Dermis microvascular lymphatic vessel endothelial cell (primary cell): ENCODE measurements around the gene BTBD9. TPM values are rescaled to one million over a fixed set of nuclear protein-coding genes. Genes with fewer than 3 reads are reported as not detected.
"Not testable (repeated sequence)": the region's sequence is repeated elsewhere in the genome, so short reads cannot be mapped to it uniquely, and the experiment has no call there.

Source experiments
- DNase-seq, 2 donors: peaks; one replicate each; pipeline versions ENCODE4 v3.0.0 to v3.0.0-alpha.2; 2010; ENCODE audit warnings: low read depth in 2 of 2
- total RNA-seq: library from RNA; depleted of rRNA; stranded (reverse); fragments of >200 nt; gene quantifications from 2 replicates; pipeline ENCODE4 v1.2.1, GENCODE V29; 2014

The BTBD9 gene
- total RNA-seq, 1 donor from 2014 or later, result 6.7 TPM

GRCh38 chr6:38649744-38650143 lies 10.0 kb upstream of the BTBD9 start:
- no peak for DNase-seq

- no peak for DNase-seq
Measured at GRCh38 chr6:38648629-38649028, 8.9 kb upstream of the BTBD9 start.

- no peak for DNase-seq
Measured at GRCh38 chr6:38646166-38646878, 6.6 kb upstream of the BTBD9 start.

- no peak for DNase-seq
Measured at GRCh38 chr6:38644951-38645350, 5.2 kb upstream of the BTBD9 start.

- DNase-seq, result no peak
Measured at GRCh38 chr6:38640216-38640909, 634 bp upstream of the BTBD9 start.

GRCh38 chr6:38638941-38639497 lies 710 bp downstream of the BTBD9 start:
- peak; percentile 15 to 52 for DNase-seq

- no peak for DNase-seq
Measured at GRCh38 chr6:38637756-38638155, 2.0 kb downstream of the BTBD9 start.

- no peak for DNase-seq
Measured at GRCh38 chr6:38636027-38636426, 3.7 kb downstream of the BTBD9 start.

- DNase-seq, result no peak
Measured at GRCh38 chr6:38634518-38634917, 5.2 kb downstream of the BTBD9 start.

- no peak for DNase-seq
Measured at GRCh38 chr6:38632490-38632889, 7.2 kb downstream of the BTBD9 start.

- no peak for DNase-seq
Measured at GRCh38 chr6:38631186-38631783, 8.4 kb downstream of the BTBD9 start.

GRCh38 chr6:38625217-38625616 lies 14.5 kb downstream of the BTBD9 start:
- no peak for DNase-seq

GRCh38 chr6:38619342-38619741 lies 20.4 kb downstream of the BTBD9 start:
- not testable (repeated sequence) for DNase-seq

GRCh38 chr6:38618301-38618700 lies 21.4 kb downstream of the BTBD9 start:
- DNase-seq, result not testable (repeated sequence)

- no peak for DNase-seq
Measured at GRCh38 chr6:38617856-38618255, 21.9 kb downstream of the BTBD9 start.

- no peak for DNase-seq
Measured at GRCh38 chr6:38612143-38612965, 27.4 kb downstream of the BTBD9 start.

GRCh38 chr6:38610050-38610625 lies 29.6 kb downstream of the BTBD9 start:
- no peak for DNase-seq

GRCh38 chr6:38604700-38605099 lies 35.0 kb downstream of the BTBD9 start:
- DNase-seq, result no peak

GRCh38 chr6:38603966-38604365 lies 35.8 kb downstream of the BTBD9 start:
- DNase-seq, result no peak

GRCh38 chr6:38603496-38603895 lies 36.2 kb downstream of the BTBD9 start:
- no peak for DNase-seq

- DNase-seq, result peak in 1 of 2 donors; percentile 15
Measured at GRCh38 chr6:38599966-38600550, 39.7 kb downstream of the BTBD9 start.
